Stimulated activated CD4-positive, alpha-beta T cell treated with anti-CD3 and anti-CD28 coated beads, Interleukin-4, amount 100 ng/mL, for 4 hours (primary cell): ENCODE measurements around the gene MRPL50.
"Not testable (repeated sequence)": the region's sequence is repeated elsewhere in the genome, so short reads cannot be mapped to it uniquely, and the experiment has no call there.

Experiments
- DNase-seq, 2 experiments: peaks; one replicate each; pipeline ENCODE4 v3.0.0-alpha.2; 2020

Gene MRPL50

DNA sequence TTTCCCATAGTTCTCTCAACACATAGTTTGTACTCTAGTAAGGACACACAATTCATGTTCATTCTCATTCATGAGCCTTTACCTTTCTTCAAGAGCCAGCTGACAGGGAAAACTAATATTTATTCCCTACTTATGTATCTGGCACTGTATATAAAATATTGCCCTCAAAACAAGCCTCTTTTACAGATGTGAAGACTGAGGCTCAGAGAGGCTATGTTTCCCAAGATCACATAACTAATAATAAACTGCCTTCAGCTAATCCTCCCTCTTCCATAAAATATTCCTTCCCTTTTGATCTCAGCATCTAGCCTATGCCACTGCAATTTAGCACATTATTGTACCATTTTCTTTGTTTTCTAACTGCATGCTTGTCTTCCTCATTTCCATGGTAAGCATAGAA lies 19.0 kb upstream of the MRPL50 start:
- no peak for DNase-seq

DNA sequence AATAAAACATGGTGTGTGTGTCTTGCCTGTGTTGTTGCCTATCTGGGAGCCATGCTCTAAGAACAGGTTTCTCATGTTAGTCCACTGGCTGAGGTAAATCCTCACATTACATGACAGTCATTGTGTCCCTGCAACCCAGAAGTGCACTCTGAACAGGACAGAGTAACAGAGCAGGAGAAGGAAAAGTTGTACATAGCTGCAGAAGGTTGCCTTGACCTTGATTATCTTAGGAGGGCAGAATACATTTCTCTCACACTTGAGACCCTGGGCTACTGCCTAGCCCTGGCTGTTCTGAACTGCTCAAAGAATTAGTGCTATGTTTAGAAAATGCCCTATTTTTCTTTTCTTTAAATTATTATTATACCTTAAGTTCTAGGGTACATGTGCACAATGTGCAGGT lies 17.2 kb upstream of the MRPL50 start:
- DNase-seq: no peak

DNA sequence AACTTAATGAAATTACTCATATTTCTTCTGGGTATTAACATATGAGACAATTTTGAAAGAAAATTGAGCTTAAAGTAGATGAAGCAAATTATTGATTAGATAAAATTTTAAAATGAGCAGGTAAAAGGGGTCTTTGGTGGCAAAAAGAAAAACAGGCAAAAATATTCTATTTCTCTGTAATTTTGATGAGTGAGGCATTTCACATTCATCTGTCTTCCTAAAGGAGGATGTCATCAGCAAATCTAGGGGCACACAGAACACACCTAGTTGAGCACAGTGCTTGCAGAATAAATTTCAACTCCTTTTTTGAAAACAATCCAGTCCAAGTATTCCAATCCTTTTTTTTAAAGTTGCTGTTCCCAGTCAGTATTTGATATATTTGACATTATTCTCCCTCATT lies 16.4 kb upstream of the MRPL50 start:
- no peak for DNase-seq

DNA sequence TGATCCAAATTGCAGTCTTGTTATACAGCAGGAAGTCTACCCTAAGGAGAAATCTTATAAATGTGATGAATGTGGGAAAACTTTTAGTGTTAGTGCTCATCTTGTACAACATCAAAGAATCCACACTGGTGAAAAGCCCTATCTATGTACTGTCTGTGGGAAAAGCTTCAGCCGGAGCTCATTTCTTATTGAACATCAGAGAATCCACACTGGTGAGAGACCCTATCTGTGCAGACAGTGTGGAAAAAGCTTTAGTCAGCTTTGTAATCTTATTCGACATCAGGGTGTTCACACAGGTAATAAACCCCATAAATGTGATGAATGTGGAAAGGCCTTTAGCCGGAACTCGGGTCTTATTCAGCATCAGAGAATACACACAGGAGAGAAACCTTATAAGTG lies 10.7 kb upstream of the MRPL50 start:
- no peak for DNase-seq

GRCh38 chr9:101408374-101409078 lies 10.1 kb upstream of the MRPL50 start:
- DNase-seq: no peak

GRCh38 chr9:101403516-101404285 lies 5.3 kb upstream of the MRPL50 start:
- no peak for DNase-seq

GRCh38 chr9:101400120-101400519 lies 1.7 kb upstream of the MRPL50 start:
- no peak for DNase-seq

- DNase-seq: no peak
Observed at GRCh38 chr9:101399643-101399970, 1.2 kb upstream of the MRPL50 start.

DNA sequence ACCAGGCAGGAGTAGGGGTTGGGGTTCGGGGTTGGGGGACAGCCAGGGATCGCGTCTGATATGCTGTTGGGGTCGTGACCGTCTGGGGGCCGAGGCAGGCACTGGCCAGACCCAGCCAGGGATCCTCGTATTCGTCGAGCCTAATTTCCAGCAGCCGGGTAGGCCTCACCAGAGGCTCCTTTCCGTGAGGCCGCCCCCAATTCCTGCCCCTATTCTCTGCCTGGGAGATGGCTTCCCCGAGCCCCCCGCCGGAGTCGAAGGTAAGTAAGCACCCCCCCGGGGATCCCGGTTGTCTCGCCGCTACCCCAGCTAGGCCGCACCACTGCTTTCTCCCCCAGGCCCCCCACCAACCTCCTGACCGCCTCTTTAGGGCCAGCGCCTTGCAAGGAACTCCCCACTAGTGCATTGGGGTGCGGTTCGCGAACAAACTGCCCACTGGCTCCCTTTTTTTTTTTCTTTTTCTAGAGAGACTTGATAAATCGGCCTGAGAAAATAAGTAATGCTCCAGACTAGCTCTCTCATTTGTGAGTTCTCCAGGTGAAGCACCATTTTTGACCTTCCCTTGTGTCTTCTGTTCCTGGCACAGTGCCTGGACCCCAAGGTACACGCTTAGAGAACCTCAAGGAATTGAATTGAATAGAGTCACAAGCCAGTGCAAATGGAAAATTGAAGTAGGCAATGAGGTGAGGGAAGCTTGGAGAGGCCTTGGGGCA lies 668 bp upstream of the MRPL50 start:
- no peak for DNase-seq

DNA sequence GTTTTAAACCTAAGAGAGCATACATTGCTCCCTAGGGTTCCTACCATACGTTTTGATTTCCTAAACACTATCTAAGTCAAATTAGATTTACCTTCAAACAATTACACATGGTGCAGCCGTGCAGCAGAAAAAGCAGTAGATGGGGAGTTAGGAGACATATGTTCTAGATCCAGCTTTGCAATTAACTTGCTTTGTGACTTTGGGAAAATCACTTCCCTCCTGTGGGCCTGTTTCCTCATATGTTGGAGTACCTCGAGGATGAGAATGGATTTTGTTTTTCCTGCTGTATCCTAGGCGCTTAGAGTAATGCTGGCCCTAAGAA lies 711 bp downstream of the MRPL50 start:
- no peak for DNase-seq

DNA sequence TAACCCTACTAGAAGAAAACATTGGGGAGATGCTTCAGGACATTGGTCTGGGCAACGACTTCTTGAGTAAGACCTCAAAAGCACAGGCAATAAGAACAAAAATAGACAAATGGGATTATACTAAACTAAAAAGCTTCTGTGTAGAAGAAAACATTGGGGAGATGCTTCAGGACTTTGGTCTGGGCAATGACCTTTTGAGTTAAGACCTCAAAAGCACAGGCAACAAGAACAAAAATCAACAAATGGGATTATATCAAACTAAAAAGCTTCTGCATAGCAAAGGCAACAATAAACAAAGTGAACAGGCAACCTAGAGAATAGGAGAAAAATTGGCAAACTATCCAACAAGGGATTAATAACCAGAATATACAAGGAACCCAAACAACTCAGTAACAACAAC lies 3.7 kb downstream of the MRPL50 start:
- no peak for DNase-seq

GRCh38 chr9:101393135-101393534 lies 5.3 kb downstream of the MRPL50 start:
- DNase-seq: no peak

DNA sequence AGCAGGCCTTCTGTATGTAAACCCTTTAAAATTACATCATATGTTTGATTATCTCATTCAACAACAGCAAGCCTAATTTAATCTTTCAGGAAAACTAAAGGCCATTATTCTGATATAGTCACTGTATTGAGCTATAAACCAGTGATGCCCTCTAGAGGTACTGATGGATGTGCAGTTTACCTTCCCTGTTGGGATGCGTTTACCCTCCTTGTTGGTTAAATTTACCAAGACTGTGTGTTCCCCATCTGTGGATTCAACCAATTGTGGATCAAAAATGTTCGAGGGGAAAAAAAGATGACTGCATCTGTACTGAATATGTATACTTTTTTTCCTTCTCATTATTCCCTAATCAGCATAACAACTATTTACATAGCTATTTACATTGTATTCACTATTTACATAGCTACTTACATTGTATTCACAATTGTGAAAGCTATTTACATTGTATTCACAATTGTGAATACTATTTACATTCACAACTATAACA lies 9.9 kb downstream of the MRPL50 start:
- DNase-seq: no peak

DNA sequence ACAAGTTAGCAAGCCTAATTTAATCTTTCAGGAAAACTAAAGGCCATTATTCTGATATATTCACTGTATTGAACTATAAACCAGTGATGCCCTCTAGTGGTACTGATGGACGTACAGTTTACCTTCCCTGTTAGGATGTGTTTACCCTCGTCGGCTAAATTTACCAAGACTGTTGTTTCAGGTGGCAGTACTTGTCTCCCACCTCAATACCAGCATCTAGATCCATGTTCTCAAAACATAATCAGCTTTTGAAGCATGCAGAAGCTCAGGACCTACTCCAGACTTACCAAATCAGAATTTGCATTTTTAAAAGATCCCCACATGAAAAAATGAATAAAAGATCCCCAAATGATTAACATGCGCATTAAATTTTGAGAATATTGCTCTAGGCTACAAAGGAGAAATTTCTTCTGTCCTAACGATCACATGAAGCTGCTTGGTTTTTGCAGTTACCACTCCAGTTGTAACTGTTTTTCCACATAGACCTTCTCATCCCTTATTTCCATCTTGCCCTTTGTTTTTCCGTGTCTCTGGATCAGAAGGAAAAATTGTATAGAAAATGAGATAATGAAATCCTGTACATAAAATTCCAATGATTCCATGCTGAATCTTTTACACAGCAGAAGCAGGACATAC lies 10.4 kb downstream of the MRPL50 start:
- DNase-seq: no peak

DNA sequence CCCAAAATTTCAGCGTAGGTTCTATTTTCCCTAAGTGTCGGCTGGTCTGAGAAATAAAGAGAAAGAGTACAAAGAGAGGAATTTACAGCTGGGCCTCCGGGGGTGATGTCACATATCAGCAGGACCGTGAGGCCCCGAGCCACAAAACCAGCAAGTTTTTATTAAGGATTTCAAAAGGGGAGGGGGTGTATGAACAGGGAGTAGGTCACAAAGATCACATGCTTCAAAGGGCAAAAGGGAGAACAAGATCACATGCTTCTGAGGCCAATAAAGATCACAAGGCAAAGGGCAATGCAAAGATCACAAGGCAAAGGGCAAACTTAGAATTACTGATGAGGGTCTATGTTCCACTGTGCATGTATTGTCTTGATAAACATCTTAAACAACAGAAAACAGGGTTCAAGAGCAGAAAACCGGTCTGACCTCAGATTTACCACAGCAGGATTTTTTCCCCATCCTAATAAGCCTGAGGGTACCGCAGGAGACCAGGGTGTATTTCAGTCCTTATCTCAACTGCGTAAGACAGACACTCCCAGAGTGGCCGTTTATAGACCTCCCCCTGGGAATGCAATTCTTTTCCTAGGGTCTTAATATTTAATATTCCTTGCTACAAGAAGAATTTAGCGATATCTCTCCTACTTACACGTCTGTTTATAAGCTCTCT lies 13.4 kb downstream of the MRPL50 start, which contains the start of gene BAAT:
Gene BAAT, minus strand, starts transcription at position 134 of the 664 bp plus-strand sequence. CDS start 13,602 bp downstream, outside the sequence.
- not testable (repeated sequence) for DNase-seq

GRCh38 chr9:101383361-101383760 lies 15.1 kb downstream of the MRPL50 start:
- DNase-seq: no peak

- DNase-seq: no peak
Observed at GRCh38 chr9:101381833-101382342, 16.5 kb downstream of the MRPL50 start.

GRCh38 chr9:101381118-101381517 lies 17.3 kb downstream of the MRPL50 start:
- no peak for DNase-seq

GRCh38 chr9:101380295-101380694 lies 18.1 kb downstream of the MRPL50 start:
- DNase-seq: no peak

DNA sequence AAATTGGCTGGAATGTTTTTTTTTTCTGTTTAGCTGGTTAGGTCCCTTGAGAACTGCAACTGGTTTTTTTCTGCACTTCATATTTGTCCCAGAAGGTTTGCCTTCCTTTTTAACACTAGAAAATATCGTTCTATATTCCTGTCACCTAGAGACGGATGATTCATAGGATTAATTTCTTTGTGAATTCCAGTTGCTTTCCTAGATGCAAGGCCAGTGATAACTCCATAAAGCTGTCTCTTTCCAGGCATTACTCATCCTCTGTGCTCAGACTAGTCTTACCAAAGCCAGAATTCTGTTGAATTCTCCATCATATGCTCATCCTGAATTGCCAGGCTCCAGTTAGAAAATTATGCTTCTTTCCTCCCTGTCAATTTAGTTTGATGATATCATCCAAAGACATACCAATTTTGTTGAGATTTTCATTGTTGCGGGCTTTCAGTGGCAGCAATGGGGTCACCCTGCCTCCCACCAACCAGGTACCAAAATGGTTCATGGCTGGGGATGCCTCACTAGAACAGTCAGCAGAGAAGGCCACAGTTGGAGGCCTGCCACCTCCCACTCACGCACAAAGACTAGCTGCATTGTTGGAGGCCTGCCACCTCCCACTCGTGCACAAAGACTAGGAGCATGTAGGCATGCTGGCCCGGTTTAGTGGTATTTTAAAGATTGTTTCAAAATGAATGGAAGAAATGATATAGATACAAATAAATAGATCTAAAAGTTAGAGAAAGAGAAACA lies 22.1 kb downstream of the MRPL50 start:
- no peak for DNase-seq

DNA sequence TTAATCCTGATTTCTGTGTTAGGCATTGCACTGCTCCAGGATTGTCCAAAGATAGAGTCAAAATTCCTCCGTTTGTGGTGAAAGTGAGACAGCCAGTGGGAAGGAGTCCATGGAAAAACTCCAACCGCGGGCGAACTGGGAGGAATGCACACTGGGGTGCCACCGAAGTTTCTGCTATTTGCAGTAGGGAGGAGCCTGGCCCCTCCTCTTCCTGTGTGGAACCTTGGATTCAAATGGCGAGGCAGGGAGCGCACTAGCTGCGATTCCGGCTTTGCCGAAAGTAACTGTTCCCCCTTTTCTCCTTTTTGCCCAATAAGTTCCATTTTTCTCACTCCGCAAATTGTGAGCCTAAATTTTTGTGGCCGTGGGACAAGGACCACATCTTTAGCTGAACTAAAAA lies 22.9 kb downstream of the MRPL50 start:
- no peak for DNase-seq
